Mammary epithelial cell (primary cell): ENCODE results near the gene NAGS.

ENCODE experiments used
- EZH2 ChIP-seq: IDR thresholded peaks from 2 replicates; pipeline ENCODE4 v1.6.1; 2012; ENCODE audit warnings: low read length, inconsistent platforms, borderline replicate concordance
- TF ChIP-seq, protein P1 (sequence below), 2 donors: IDR thresholded peaks in 1 of 2; conservative IDR thresholded peaks in 1 of 2; 2 replicates each; pipeline ENCODE4 v1.5.1; 2011 to 2012; ENCODE audit warnings: inconsistent platforms in 2 of 2, low read length in 2 of 2, mild to moderate bottlenecking in 2 of 2, control low read depth in 1 of 2, low read depth in 1 of 2; ENCODE audit not compliant: insufficient read depth in 1 of 2; ENCODE audit errors: extremely low read depth in 1 of 2

DNA sequence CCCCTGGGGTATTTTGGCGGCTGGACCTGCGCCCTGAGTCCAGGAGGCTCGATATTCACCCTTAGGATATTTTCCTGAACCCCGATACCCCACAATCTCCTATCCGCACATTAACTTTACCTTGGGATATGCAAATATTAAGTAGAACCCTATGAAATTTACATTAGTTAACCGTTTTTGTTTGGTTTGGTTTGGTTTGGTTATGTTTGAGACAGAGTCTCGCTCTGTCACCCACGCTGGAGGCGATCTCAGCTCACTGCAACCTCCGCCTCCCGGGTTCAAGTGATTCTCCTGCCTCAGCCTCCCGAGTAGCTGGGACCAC, 9.3 kb upstream of the NAGS start:
- TF ChIP-seq, protein P1, sequence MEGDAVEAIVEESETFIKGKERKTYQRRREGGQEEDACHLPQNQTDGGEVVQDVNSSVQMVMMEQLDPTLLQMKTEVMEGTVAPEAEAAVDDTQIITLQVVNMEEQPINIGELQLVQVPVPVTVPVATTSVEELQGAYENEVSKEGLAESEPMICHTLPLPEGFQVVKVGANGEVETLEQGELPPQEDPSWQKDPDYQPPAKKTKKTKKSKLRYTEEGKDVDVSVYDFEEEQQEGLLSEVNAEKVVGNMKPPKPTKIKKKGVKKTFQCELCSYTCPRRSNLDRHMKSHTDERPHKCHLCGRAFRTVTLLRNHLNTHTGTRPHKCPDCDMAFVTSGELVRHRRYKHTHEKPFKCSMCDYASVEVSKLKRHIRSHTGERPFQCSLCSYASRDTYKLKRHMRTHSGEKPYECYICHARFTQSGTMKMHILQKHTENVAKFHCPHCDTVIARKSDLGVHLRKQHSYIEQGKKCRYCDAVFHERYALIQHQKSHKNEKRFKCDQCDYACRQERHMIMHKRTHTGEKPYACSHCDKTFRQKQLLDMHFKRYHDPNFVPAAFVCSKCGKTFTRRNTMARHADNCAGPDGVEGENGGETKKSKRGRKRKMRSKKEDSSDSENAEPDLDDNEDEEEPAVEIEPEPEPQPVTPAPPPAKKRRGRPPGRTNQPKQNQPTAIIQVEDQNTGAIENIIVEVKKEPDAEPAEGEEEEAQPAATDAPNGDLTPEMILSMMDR (conservative IDR thresholded peaks at IDR 0.05 in 1 of 2, IDR thresholded peaks at IDR 0.05 in 1 of 2; ENCODE audit: extremely low read depth in 1 of 2, insufficient read depth in 1 of 2, low read depth in 1 of 2, low read length in 2 of 2) = no peak
- no peak for TF ChIP-seq EZH2
